Activated CD8-positive, alpha-beta memory T cell treated with anti-CD3 and anti-CD28 coated beads, Interleukin-2, amount 10 ng/mL, durations not matched to agents 7 days and 5 days (primary cell): ENCODE results near the gene TPD52L2. TPM values are rescaled to one million over a fixed set of nuclear protein-coding genes. Genes with fewer than 3 reads are reported as not detected.
A peak's percentile ranks its signal among the peaks of the same experiment; 100 is the strongest.

Experiments
- ATAC-seq: fragments of 150-1000 bp; cut with Tn5 transposase; one replicate; pipeline ENCODE4 v1.10.0; 2021; ENCODE audit warnings: moderate library complexity
- CTCF ChIA-PET: fragments of 350-600 bp; sonication (Branson Sonifier 250); formaldehyde crosslinking; loops from one replicate; lab custom pipeline; 2021; ENCODE audit warnings: antibody characterized with exemption; lab: Charles Lee
- DNase-seq: peaks from one replicate; pipeline ENCODE4 v3.0.0-alpha.2; 2020
- H3K27ac Mint-ChIP-seq: one replicate; pipeline ENCODE4 v1.8.0; 2021; ENCODE audit warnings: mild to moderate bottlenecking, mixed read lengths
- H3K27me3 Mint-ChIP-seq: one replicate; pipeline ENCODE4 v1.8.0; 2021; ENCODE audit warnings: mixed read lengths
- H3K36me3 Mint-ChIP-seq: one replicate; pipeline ENCODE4 v1.8.0; 2021; ENCODE audit warnings: mild to moderate bottlenecking, mixed read lengths
- H3K4me1 Mint-ChIP-seq: one replicate; pipeline ENCODE4 v1.8.0; 2021; ENCODE audit warnings: mixed read lengths
- H3K4me3 Mint-ChIP-seq: one replicate; pipeline ENCODE4 v1.8.0; 2021; ENCODE audit warnings: mild to moderate bottlenecking, moderate library complexity, mixed read lengths
- H3K9me3 Mint-ChIP-seq: one replicate; pipeline ENCODE4 v1.8.0; 2022; ENCODE audit warnings: low read depth, mixed read lengths
- total RNA-seq, 2 experiments: library from RNA; stranded (reverse); gene quantifications; one replicate each; pipeline ENCODE4 v1.2.3, GENCODE V29; 2021

Gene TPD52L2
- total RNA-seq, 2 experiments from 2014 or later, result 33.5 to 46.2 TPM

GRCh38 chr20:63854766-63855362 is 10.2 kb upstream of the TPD52L2 start:
- no peaks in the 10 kb centered on the region for H3K9me3 Mint-ChIP-seq
- CTCF ChIA-PET, result interaction anchor here (1.4 kb wide), 1 partner anchor 10 kb away, joined by 3 read pairs; the partner anchor contains the start of gene TPD52L2
- peaks cover 31% of the 10 kb centered on the region for H3K4me1 Mint-ChIP-seq
- no peak for ATAC-seq
- no peak overlapping the region for H3K4me3 Mint-ChIP-seq
- H3K27ac Mint-ChIP-seq, result no peak overlapping the region
- peaks cover 14% of the 10 kb centered on the region for H3K27me3 Mint-ChIP-seq
- H3K36me3 Mint-ChIP-seq, result no peaks in the 10 kb centered on the region
- no peak for DNase-seq

GRCh38 chr20:63855363-63856097 is 9.5 kb upstream of the TPD52L2 start:
- ATAC-seq, result no peak
- no peak overlapping the region for H3K27ac Mint-ChIP-seq
- H3K27me3 Mint-ChIP-seq, result peaks cover 12% of the 10 kb centered on the region
- CTCF ChIA-PET, result interaction anchor here (1.4 kb wide), 1 partner anchor 9 kb away, joined by 3 read pairs; the partner anchor contains the start of gene TPD52L2
- peaks cover 30% of the 10 kb centered on the region for H3K4me1 Mint-ChIP-seq
- no peaks in the 10 kb centered on the region for H3K9me3 Mint-ChIP-seq
- no peaks in the 10 kb centered on the region for H3K36me3 Mint-ChIP-seq
- no peak overlapping the region for H3K4me3 Mint-ChIP-seq
- no peak for DNase-seq

GRCh38 chr20:63856098-63856511 is 9.0 kb upstream of the TPD52L2 start:
- Mint-ChIP-seq H3K9me3 (no peaks in the 10 kb centered on the region), H3K27me3 (peaks cover 7% of the 10 kb centered on the region), H3K4me3 (no peak overlapping the region), H3K27ac (no peak overlapping the region), H3K36me3 (no peaks in the 10 kb centered on the region), H3K4me1 (peaks cover 24% of the 10 kb centered on the region)
- DNase-seq (no peak), ATAC-seq (no peak)
- CTCF ChIA-PET, result interaction anchor here (1.4 kb wide), 1 partner anchor 9 kb away, joined by 3 read pairs; the partner anchor contains the start of gene TPD52L2

GRCh38 chr20:63857764-63858392 is 7.2 kb upstream of the TPD52L2 start:
- ATAC-seq, result no peak
- H3K9me3 Mint-ChIP-seq, result no peaks in the 10 kb centered on the region
- no peaks in the 10 kb centered on the region for H3K36me3 Mint-ChIP-seq
- H3K27ac Mint-ChIP-seq, result no peak overlapping the region
- no peak overlapping the region for H3K4me3 Mint-ChIP-seq
- DNase-seq, result no peak
- peaks cover 18% of the 10 kb centered on the region for H3K4me1 Mint-ChIP-seq
- H3K27me3 Mint-ChIP-seq, result no peaks in the 10 kb centered on the region
- CTCF ChIA-PET, result no interaction called here

GRCh38 chr20:63858393-63859165 is 6.5 kb upstream of the TPD52L2 start:
- H3K36me3 Mint-ChIP-seq, result peaks cover 3% of the 10 kb centered on the region
- CTCF ChIA-PET, result no interaction called here
- no peak overlapping the region for H3K4me3 Mint-ChIP-seq

GRCh38 chr20:63859166-63859699 is 5.8 kb upstream of the TPD52L2 start:
- no peak overlapping the region for H3K4me3 Mint-ChIP-seq
- H3K9me3 Mint-ChIP-seq, result no peaks in the 10 kb centered on the region
- no peak for ATAC-seq
- H3K27me3 Mint-ChIP-seq, result no peaks in the 10 kb centered on the region
- H3K36me3 Mint-ChIP-seq, result peaks cover 6% of the 10 kb centered on the region
- DNase-seq, result no peak
- H3K27ac Mint-ChIP-seq, result no peak overlapping the region
- CTCF ChIA-PET, result no interaction called here
- H3K4me1 Mint-ChIP-seq, result peaks cover 31% of the 10 kb centered on the region

More at GRCh38 chr20:63858393-63859165, 6.5 kb upstream of the TPD52L2 start:
- ATAC-seq, result peak; percentile 22
- Mint-ChIP-seq H3K9me3 (no peaks in the 10 kb centered on the region), H3K27ac (no peak overlapping the region), H3K4me1 (peaks cover 25% of the 10 kb centered on the region), H3K27me3 (no peaks in the 10 kb centered on the region)
- DNase-seq, result no peak

- ATAC-seq, result no peak
- peaks cover 29% of the 10 kb centered on the region for H3K4me1 Mint-ChIP-seq
These were observed 4.6 kb upstream of the TPD52L2 start for GRCh38 chr20:63860325-63861051.

GRCh38 chr20:63861365-63861934 is 3.6 kb upstream of the TPD52L2 start, which contains the start of gene ABHD16B:
Gene ABHD16B (plus strand): TSS chr20:63861498. CDS start chr20:63861541, 43 bp downstream.
- CTCF ChIA-PET, result no interaction called here
- peaks cover 6% of the 10 kb centered on the region for H3K36me3 Mint-ChIP-seq

More at GRCh38 chr20:63860325-63861051, 4.6 kb upstream of the TPD52L2 start:
- H3K9me3 Mint-ChIP-seq, result no peaks in the 10 kb centered on the region
- no peak overlapping the region for H3K4me3 Mint-ChIP-seq
- peaks cover 6% of the 10 kb centered on the region for H3K36me3 Mint-ChIP-seq
- CTCF ChIA-PET, result no interaction called here
- no peak overlapping the region for H3K27ac Mint-ChIP-seq
- no peak for DNase-seq
- H3K27me3 Mint-ChIP-seq, result no peaks in the 10 kb centered on the region

GRCh38 chr20:63861981-63862901 is 2.8 kb upstream of the TPD52L2 start:
- DNase-seq, result no peak
- no peak for ATAC-seq
- peaks cover 36% of the 10 kb centered on the region for H3K4me1 Mint-ChIP-seq
- no peaks in the 10 kb centered on the region for H3K9me3 Mint-ChIP-seq
- CTCF ChIA-PET, result interaction anchor here (1.4 kb wide), 1 partner anchor 366 kb away, joined by 4 read pairs; no protein-coding TSS in a partner anchor
- no peak overlapping the region for H3K27ac Mint-ChIP-seq
- peaks cover 6% of the 10 kb centered on the region for H3K36me3 Mint-ChIP-seq
- no peak overlapping the region for H3K4me3 Mint-ChIP-seq
- H3K27me3 Mint-ChIP-seq, result no peaks in the 10 kb centered on the region

More at GRCh38 chr20:63861365-63861934, 3.6 kb upstream of the TPD52L2 start, which contains the start of gene ABHD16B:
- no peak for DNase-seq
- no peak for ATAC-seq
- Mint-ChIP-seq H3K4me1 (peaks cover 36% of the 10 kb centered on the region), H3K4me3 (no peak within 1 kb of the TSS), H3K9me3 (no peaks in the 10 kb centered on the region), H3K27ac (no peak within 1 kb of the TSS), H3K27me3 (no peaks in the 10 kb centered on the region)

GRCh38 chr20:63863021-63863797 is 1.9 kb upstream of the TPD52L2 start:
- DNase-seq (no peak), ATAC-seq (no peak)
- Mint-ChIP-seq H3K4me3 (peak overlapping the region; percentile 82), H3K36me3 (peaks cover 6% of the 10 kb centered on the region), H3K27ac (peak overlapping the region; percentile 84), H3K4me1 (peaks cover 37% of the 10 kb centered on the region), H3K9me3 (no peaks in the 10 kb centered on the region), H3K27me3 (no peaks in the 10 kb centered on the region)
- CTCF ChIA-PET, result interaction anchor here (0.6 to 3.2 kb wide), 17 partner anchors 78 to 369 kb away, joined by 3 to 31 read pairs (median 5); partner anchors contain the start of genes ARFRP1, LIME1, PPDPF and PTK6
